Measurements from ENCODE around the gene ADAMTSL1. TPM values are rescaled to one million over a fixed set of nuclear protein-coding genes. Genes with fewer than 3 reads are reported as not detected.

The ADAMTSL1 gene
- total and polyA plus RNA-seq, 2 of the 8 experiments (the other 6 are each of a cell fraction or from before 2014, with no cell fraction given): 0.84 to 1.1 TPM

DNA sequence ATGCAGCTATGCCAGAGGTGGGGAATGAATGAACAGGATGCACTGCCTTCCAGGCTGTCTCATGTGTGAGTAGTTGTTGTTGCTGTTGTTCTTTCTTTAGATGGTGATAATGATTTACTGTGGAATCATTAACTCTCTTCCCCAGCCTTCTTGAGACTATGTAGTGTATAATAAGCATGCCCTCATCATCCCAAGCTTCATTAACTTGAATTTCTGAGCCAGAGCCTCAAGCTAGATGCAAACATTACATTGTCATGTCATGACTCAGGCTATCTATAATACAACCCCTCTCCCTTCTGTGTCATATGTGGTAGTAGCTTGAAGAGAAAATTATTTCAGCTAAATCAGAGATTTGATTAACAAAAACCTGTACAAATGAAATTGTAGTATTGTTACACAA lies 10.0 kb upstream of the ADAMTSL1 start (continued):
- TF ChIP-seq, protein P1, sequence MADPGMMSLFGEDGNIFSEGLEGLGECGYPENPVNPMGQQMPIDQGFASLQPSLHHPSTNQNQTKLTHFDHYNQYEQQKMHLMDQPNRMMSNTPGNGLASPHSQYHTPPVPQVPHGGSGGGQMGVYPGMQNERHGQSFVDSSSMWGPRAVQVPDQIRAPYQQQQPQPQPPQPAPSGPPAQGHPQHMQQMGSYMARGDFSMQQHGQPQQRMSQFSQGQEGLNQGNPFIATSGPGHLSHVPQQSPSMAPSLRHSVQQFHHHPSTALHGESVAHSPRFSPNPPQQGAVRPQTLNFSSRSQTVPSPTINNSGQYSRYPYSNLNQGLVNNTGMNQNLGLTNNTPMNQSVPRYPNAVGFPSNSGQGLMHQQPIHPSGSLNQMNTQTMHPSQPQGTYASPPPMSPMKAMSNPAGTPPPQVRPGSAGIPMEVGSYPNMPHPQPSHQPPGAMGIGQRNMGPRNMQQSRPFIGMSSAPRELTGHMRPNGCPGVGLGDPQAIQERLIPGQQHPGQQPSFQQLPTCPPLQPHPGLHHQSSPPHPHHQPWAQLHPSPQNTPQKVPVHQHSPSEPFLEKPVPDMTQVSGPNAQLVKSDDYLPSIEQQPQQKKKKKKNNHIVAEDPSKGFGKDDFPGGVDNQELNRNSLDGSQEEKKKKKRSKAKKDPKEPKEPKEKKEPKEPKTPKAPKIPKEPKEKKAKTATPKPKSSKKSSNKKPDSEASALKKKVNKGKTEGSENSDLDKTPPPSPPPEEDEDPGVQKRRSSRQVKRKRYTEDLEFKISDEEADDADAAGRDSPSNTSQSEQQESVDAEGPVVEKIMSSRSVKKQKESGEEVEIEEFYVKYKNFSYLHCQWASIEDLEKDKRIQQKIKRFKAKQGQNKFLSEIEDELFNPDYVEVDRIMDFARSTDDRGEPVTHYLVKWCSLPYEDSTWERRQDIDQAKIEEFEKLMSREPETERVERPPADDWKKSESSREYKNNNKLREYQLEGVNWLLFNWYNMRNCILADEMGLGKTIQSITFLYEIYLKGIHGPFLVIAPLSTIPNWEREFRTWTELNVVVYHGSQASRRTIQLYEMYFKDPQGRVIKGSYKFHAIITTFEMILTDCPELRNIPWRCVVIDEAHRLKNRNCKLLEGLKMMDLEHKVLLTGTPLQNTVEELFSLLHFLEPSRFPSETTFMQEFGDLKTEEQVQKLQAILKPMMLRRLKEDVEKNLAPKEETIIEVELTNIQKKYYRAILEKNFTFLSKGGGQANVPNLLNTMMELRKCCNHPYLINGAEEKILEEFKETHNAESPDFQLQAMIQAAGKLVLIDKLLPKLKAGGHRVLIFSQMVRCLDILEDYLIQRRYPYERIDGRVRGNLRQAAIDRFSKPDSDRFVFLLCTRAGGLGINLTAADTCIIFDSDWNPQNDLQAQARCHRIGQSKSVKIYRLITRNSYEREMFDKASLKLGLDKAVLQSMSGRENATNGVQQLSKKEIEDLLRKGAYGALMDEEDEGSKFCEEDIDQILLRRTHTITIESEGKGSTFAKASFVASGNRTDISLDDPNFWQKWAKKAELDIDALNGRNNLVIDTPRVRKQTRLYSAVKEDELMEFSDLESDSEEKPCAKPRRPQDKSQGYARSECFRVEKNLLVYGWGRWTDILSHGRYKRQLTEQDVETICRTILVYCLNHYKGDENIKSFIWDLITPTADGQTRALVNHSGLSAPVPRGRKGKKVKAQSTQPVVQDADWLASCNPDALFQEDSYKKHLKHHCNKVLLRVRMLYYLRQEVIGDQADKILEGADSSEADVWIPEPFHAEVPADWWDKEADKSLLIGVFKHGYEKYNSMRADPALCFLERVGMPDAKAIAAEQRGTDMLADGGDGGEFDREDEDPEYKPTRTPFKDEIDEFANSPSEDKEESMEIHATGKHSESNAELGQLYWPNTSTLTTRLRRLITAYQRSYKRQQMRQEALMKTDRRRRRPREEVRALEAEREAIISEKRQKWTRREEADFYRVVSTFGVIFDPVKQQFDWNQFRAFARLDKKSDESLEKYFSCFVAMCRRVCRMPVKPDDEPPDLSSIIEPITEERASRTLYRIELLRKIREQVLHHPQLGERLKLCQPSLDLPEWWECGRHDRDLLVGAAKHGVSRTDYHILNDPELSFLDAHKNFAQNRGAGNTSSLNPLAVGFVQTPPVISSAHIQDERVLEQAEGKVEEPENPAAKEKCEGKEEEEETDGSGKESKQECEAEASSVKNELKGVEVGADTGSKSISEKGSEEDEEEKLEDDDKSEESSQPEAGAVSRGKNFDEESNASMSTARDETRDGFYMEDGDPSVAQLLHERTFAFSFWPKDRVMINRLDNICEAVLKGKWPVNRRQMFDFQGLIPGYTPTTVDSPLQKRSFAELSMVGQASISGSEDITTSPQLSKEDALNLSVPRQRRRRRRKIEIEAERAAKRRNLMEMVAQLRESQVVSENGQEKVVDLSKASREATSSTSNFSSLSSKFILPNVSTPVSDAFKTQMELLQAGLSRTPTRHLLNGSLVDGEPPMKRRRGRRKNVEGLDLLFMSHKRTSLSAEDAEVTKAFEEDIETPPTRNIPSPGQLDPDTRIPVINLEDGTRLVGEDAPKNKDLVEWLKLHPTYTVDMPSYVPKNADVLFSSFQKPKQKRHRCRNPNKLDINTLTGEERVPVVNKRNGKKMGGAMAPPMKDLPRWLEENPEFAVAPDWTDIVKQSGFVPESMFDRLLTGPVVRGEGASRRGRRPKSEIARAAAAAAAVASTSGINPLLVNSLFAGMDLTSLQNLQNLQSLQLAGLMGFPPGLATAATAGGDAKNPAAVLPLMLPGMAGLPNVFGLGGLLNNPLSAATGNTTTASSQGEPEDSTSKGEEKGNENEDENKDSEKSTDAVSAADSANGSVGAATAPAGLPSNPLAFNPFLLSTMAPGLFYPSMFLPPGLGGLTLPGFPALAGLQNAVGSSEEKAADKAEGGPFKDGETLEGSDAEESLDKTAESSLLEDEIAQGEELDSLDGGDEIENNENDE (IDR thresholded peaks at IDR 0.05; ENCODE audit: insufficient replicate concordance, low read length): no peak
- TF ChIP-seq MAFK (IDR thresholded peaks at IDR 0.05; ENCODE audit: low read depth, low read length) (no peak), POLR2A (IDR thresholded peaks at IDR 0.05; ENCODE audit: control extremely low read depth in 1 of 2, low read depth in 2 of 2, low read length in 2 of 2) (no peak), KDM1A (IDR thresholded peaks at IDR 0.05; ENCODE audit: borderline replicate concordance, low read length) (no peak)

Data from H1 (cell line).